ENCODE measurements around the gene PIK3C3.

Gene PIK3C3

DNA sequence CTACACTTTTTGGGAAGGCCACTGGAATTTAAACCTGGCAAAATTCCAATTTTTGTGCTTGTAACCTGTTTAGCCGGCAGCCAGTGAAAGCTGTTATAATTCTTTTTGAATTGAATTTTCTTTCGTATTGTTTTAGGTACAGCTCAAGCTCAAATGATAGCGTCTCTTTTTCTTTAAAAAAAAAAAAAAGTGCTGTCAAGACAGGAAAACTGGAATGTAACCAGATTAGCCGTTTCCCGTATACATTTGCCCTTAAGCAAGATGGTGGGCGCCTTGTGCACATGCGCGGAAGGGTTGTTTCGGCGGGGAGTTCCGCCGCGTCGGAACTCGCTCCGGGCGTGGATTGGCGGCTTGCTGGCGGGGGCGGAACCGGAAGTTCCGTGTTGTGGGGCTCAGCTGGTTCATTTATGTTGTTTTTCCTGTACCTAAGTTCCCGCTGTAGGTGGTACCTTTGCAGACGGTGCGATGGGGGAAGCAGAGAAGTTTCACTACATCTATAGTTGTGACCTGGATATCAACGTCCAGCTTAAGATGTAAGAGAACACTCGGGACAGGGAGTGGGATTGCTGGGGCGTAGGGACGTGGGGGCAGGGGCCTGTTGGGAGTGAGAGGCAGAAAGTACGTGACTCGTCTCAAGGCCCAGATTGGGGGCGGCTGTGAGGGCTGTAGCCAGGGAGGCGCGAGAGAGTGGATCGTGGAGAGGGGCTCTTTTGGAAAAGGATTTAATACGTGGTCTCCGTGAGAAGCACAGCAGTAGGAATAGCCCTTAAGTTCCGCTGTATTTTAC, at the start of gene PIK3C3:
Gene PIK3C3 (plus strand): TSS at position 408 of the 787 bp plus-strand sequence. CDS start 58 bp downstream, at position 466.
- peak; percentile 99 for DNase-seq

DNA sequence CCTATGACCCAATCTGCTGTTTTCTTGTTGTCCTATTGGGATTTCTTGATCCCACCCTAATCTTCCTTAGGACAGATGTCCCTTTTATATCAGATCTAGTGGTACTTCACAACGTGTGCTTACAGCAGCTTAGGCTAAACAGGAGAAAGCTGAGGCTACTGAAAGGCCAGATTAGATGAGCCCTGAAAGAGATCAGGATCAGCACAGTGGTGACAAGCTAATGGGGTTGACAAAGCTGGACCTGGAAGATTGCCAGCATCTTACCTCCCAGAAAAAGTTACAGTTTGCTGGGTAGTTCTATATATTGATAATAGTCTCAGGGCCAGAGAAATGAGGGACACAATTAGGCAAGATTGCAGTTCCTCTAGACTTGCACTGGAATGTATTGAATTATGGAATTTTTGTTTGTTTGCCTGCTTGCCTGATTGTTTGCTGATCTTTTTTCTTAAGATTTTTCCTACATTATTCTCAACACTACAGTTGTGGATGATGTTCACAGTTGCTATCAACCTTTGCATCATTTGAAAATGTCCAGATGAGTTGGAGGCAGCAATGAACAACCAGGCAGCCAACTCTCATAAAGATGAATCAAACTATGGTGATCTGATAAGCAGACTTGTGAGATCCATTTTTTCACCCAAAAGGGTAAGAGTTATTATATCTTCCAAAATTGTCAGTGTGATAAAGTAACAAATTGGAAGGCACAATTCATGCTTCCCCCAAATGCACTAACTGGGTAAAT, 49.1 kb upstream of the PIK3C3 start:
- peak; percentile 32 for DNase-seq

DNA sequence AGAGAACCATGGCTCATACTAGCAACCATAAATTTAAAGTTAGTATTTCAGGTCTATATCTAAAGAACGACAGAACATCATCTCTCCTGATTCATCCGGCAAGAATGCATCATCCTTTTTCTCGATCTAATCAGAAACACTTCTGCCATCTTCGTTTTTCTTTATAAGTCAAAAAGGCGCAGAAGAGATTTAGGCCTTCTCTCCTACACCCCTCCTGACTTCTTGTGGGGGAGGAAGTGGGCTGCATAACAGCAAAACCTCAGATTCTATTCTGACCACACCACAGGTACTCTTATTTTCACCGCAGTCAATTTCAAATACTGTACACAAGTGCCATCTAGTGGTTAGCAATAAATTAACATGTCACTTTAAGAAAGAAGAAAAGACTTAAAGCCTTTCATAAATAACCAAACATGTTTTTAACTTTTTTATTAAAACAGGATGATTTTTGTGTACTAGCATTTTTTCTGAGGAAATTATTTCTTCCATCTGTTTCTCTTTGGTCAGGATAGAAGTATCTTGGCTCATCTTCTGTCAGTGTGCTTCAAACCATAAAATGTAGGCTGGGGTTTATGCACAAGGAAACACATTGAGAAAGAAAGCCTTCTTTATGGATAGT, 48.4 kb upstream of the PIK3C3 start:
- peak; percentile 74 for DNase-seq

DNA sequence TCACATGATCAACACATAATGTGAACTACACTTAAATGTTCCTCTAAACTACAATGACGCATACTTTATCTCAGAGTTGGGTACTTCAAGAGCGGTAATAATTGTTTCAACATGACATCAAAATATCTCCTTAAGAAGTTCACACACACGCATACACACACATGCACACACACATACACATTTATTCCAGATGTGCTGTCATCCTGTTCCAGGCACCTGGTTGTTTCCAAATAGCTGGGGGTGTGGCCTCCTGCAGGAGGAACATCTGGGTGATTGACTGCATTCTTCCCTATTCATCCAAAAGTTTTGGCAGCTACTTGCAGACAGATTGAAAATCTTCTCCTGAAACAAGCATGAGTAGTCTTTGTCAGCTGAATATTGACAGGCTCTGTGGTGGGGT, 37.9 kb upstream of the PIK3C3 start:
- no peak for DNase-seq

DNA sequence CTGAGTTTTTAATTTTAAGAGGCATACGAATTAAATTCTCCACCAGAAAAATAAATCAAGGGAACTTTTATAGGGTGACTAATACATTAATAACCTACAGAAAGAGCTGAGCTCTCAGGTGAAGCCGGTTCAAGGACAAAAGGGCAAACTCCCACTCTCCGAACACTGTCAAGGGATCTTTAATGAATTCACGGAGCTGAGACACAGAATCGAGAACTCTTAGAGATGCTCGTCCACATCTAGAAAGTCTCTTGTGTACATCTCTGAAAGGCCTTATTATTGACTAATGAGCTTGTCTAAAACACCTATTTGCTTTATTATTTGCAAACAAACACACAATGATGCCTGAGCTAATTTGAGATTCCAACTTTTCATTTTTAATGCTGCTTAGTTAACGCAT, 33.3 kb upstream of the PIK3C3 start:
- DNase-seq: no peak

DNA sequence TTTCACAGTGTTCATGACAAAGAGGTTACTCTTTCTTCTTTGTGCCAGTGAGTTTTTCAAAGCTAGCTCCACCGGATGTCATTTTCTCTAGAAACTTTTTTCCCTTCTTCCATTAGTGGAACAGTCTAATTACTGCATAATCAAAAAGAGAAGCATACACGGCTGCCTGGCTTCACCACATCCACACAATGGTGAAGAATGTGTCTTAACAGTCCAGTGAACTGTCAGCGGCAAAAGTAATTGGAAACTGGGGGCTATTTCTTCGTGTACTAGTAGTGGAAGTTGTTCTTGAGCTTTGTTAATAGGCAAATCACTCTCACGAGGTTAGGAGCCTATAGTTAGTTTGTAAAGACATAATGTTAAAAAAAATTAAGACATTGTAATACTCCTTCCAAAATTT, 32.9 kb upstream of the PIK3C3 start:
- peak; percentile 28 for DNase-seq

DNA sequence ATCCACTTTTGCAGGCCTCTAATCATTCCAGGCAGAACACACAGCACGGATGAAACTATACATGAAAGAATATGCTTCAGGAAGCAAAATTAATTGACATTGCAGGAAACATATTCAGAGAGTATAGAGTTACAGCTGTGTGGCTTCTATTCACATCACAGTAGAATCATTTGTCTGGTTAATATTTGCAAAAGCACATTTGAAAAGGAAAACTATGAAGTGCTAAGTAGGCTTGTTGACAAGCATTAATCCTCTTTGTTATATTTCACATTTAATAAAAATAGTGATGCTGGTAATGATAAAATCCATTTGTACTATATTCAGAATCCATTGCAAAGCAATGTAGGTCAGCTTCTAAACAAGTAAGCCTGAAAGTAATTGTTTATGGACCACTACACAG, 32.2 kb upstream of the PIK3C3 start:
- DNase-seq: peak; percentile 53

DNA sequence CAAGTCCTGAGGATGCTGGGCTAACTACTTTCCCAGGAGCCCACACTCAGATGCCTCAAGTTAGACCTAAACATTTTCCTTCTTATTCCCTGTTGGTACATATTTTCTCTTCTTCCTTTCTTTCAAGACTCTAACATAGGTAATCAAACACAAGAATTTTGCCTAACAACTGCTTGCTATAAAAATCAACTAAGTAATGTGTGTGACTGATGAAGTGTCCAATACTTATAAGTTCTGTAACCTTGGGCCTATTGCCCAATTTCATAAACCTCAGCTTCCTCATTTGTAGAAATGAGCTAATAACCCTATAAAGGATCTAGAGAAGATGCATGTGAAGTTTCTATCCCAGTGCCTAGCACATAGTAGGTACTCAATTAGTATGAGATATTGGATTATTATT, 31.6 kb upstream of the PIK3C3 start:
- DNase-seq: no peak

DNA sequence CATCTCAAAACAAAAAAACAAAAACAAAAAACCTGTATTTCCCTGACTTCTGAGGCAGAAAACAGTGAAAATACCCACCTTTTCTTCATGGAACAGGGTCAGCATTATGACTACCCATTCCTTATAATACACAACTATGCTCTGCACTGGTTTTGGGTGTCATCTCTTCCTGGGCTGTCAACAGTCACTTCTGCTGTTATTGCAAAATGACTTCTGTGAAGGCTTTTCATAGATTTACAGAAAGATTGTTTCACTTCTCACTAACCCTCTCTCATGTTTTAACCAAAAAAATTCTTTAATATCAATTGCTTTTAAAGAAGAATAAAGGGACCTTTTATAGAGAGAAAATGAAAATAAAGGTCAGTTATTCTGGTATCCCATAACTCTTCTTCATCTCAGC, 26.5 kb upstream of the PIK3C3 start:
- no peak for DNase-seq

DNA sequence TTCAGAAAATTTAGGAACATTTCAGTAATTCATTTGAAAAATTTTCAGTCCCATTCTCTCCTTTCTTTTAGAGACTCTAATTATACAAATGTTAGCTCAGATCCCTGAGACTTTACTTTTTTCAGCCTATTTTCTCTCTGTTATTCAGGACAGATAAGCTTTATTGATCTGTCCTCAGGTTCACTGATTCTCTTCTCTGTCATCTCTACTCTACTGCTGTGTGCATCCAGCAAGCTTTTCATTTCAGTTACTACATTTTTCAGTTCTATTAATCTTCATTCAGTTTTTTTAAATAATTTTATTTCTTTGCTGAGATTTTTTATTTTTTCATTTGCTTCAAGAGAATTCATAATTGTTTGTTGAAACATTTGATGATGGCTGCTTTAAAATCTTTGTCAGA, 22.1 kb upstream of the PIK3C3 start:
- DNase-seq: no peak

DNA sequence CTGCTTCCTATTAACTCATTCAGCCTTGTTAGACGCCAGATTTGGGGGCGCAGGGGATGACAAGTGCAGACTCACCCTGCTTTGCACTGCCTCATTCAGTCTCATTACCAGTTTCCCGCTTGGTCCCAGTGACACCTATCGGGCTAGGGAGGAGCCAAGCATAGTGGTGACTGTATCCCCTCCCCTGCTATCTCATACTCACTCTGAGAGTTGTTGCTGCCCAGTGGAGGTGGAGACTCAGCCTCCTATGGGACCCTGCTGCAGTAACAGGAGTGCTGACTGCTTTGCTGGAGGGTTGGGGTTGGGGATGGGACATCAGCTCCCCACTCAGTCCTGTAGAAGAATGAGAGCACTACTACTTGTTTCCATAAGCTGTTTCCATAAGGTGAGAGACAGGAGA, 21.3 kb upstream of the PIK3C3 start:
- no peak for DNase-seq

DNA sequence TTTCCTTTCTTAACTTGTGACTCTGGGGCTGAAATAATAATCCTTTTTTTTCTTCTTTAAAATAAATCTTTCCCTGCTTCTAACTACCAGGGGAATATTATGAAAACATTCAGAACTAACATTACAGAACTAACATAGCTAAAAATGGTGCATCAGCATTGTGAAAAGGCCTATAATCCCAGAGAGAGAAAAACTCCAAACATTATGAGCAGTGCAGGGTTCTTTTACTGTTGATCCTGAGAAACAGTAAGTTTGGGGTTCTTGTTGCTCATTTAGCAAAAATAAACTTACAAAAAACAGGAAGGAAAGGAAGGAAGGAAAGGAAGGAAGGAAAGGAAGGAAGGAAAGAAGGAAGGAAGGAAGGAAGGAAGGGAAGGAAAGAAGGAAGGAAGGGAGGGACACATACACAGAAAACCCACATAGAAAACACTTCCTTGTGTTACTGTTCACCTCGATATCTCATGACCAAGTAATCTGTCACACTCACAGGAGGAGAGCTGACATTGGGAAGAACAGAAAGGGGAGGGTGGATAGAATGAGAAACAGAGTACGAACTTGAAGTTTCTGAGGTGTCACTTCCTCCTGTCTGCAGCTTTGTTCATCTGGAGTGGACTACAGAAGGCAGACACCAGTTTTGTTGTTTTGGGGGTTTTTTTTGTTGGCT, 18.4 kb upstream of the PIK3C3 start:
- no peak for DNase-seq

DNA sequence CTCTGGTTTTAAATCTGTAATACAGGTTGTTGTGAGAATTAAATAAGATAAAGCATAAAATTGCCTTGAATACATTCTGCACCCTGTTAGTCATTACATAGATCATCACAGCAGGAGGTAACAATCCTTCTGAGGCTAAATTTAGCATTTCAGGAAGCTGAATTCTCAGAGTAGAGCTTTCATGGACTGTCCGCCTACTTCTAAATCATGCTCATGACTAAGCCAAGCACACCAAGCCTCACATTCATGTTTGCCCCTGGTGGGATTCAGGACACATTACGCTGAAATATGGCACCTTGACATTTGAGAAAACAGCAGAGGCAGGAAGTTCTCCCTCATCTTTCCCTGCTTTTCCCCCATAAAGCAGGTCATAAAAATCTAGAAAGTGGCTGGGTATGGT, 16.6 kb upstream of the PIK3C3 start:
- DNase-seq: peak; percentile 10

DNA sequence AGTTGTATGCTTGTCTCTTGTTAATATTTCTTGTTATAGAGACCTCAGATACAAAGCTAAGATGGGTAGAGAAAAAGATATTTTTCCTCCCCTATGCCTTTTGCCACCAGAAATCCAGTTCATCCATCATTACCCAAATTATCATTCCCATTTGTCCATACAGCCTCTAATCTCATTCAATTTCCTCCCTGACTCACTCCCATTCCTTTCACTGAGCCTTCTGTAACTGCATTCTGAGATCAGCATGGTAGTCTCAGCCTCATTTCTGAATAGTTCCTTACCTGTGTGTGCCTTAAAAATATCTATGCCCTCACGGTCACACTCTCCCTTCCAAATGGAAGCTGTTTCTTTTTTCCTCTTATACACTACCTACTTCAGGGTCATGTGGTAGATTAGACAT, 15.7 kb upstream of the PIK3C3 start:
- DNase-seq: no peak

DNA sequence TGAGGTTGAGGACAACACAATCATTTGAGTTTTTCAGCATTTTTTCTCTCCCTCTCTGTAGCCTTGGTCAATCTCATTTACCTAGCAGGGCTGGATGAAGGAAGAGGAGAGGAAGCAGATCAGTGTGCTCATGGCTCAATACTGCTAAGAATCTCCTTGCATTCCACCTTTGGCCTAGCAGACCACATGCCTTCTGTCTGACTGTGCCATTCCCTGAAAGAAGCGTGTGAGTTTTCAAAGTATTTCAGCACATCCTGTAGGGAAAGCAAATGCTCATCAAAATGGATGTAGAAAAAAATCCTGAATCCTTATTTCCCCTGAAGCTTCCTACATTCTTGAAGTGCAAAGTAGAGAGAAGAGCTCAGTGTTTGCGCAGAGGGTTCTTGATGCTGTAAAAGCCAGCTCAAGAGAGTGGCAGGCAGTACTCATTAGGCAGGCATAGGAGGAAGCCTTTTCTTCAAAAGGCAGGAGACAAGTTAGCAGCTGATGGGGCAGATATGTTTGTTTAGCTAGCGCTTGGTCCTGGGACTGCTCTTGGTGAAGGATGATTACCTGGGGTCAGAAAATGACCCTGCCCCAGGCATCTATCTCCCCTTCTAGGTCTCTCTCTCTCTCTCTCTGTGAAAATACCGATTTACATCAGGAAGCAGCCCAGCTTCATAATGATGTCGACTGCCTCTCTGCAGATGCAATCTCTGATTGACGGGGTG, 14.4 kb upstream of the PIK3C3 start:
- DNase-seq: peak; percentile 38

DNA sequence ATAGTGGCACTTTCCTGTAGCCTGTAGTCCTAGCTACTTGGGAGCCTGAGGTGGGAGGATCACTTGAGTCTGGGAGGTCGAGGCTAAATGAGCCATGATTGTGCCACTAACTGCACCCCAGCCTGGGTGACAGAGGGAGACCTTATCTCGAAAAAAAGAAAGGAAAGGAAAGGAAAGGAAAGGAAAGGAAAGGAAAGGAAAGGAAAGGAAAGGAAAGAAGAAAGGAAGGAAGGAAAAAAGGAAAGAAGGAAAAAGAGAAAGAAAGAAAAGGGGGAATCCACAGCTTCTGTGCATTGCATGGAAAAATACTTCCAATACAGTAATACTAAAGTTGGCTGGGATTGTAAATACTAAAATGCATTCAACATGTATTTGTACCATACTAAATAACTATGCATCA, 12.8 kb upstream of the PIK3C3 start:
- no peak for DNase-seq

DNA sequence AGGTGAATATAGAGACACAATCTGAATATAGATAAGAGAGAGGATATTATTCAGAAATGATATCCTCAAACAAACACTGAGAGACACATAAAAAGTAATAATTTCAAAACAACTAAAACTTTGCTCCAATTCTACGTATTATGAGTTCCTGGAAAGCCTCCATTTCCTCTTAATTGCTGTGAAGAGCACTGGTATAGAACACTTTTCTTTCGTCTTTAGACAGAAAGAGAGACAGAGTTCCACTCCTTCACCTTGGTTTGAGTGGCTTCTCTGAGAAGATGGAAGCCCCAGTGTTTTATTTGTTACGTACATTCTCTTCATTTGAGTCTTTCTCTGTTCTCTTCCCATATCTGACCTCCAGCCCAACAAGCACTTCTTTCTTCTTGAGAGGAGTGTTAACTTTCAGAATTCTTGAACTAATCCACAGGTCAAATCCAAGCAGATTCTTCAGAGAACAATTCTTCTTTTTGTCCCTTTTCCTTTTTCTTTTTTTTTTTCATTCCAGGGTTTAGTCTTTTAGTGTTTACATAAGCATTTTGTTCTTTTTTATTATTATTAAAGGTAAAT, 6.4 kb upstream of the PIK3C3 start:
- DNase-seq: no peak

DNA sequence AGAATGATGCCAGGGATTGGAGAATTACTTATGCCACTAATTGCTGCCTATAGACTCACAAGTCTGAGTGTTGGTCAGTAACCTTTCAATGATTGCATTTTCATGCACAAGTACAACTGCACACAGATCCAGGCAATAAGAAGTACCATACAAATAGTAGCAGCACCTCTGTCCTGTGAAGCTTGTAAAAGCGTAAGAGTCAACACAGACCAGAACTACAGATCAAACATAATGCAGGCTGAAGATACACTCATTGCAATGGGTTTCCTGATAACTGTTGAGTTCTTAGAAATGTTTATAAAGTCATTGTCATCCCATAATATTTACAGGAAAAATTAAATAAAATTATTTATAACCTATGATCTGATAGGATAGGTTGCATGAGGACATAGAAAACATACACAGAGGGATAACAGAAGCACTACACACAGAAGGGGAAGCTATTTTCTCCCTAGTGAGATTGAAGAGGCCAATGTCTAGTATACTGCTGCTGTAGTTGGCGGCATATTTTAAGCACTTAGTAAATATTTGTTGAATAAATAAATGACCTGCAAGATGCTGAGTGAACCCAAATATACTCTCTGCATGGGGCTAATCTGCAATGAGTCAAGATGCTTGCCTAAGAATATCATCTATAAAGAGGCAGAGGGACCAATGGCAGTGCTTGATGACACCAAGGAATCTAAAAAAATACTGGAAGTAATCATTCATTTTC, 5.7 kb upstream of the PIK3C3 start:
- no peak for DNase-seq

DNA sequence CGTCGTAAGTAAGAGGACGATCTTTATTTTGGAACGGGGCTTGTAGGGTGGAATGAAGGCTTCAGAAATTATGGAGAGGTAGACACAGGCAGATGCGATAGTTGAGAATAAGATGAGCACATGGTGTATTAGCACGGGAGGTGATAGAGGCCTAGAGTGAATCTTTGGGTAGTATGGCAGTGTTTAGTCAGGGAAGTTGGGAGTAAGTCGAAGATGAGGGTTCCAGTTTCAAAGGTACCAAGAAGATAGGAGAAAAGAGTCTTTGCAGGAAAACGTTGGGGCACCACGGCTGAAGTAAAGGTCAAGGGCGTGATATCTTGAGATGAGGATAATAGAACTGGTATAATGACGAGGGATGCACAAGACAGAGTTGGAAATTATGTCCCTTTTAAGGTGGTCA, 654 bp downstream of the PIK3C3 start:
- peak; percentile 16 for DNase-seq

DNA sequence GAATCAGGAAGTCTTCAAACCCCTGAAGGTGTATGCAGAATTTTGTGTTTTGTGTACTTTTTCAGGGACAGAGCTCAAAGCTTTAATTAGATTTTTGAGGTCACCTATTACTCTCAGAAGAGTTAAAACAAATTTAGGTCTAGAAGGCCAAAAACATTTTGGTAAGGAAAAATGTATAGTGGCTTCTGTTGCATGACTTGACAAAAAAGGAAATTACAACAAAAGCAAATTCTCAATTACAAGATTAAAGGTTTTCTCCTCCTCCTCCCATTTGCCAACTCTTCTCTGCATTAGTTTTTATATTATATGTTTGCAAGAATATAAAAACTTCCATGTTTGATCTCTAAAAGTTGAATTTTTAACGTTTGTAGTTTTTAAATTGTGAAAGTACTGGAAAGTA, 4.0 kb downstream of the PIK3C3 start:
- no peak for DNase-seq

DNA sequence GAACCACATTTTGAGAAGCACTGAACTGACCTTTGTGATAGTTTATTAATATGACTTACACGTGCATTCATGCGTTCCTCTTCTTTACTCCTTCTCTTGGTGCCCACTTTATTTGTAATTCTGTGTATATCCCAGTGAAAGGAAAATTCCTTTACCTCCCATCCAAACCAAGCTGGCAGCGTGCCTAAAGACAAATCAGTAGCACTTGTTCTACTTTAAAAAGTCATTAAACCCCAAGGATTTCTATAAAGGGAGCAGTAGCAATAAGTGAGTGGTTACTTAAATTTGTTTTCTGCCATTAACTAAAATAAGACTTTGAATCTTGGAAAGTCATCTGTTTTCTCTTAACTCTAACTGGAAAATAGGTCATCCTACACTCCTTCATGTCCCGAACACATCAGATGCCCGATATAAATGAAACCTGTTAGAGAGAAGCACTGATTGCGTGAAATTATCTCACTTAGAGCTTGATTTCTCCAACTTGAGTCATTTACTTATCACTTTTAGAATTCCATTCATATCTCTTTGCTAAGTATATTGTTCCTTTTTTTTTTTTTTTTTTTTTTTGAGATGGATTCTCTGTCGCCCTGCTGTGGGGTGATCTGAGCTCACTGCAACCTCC, 10.7 kb downstream of the PIK3C3 start:
- no peak for DNase-seq
